ENCODE results near the gene HOXB8. TPM values are rescaled to one million over a fixed set of nuclear protein-coding genes. Genes with fewer than 3 reads are reported as not detected.

Gene HOXB8
- total RNA-seq, 1 donor from 2014 or later: not detected

GRCh38 chr17:48612456-48612853, 2.6 kb downstream of the HOXB8 start:
- no peak for TF ChIP-seq CTCF (IDR thresholded peaks at IDR 0.05; ENCODE audit: borderline replicate concordance)
- no peaks in the 10 kb centered on the region for H3K36me3 ChIP-seq
- intact Hi-C loops (cut with micrococcal nuclease): loop anchor here (10.0 kb wide), 1 partner anchor 278 kb away; no protein-coding TSS in a partner anchor
- no peaks in the 10 kb centered on the region for H3K9me3 ChIP-seq (replicated peaks)
- H3K4me3 ChIP-seq: peak overlapping the region; percentile 63
- H3K27ac ChIP-seq (replicated peaks): no peak overlapping the region
- peaks cover 51% of the 10 kb centered on the region for H3K4me1 ChIP-seq
- peaks cover 100% of the 10 kb centered on the region for H3K27me3 ChIP-seq (ENCODE audit: low read depth)
- no peak for DNase-seq

DNA sequence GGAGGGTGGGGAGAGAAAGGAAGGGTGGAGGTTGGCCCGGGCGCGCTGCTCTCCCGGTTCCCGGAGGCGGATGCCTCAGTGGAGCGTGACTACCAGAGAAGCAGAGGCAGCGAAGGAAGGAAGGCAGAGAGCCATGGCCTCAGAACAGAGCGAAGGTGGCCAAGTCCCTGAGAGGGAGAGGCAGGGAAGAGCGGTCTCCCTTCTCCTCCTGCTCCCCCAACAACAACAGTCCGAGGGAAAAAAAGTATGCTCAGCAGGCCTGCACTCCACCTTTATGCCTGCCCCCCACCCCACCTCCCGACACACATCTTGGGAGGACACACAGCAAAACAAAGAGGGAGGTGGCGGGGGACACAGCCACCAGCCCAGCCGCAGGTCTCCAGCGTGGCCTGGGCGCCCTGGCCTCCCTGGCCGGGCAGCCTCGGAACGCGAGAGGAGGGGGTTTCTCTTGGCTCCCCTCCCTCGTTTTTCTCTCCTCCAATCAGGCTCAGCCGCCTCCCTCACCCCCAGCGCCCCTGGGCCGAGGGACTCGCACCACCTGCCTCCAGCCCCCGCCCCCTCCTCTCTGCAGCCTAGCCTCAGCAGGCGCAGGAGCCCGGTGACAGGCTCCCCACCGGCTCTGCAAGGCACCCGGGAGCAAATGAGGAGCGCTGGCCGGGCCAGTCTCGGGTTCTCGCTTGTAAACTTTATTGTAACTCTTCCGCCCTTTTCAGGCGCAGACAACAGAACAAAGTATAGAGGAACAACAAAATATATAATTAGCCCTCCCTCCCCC, 3.2 kb downstream of the HOXB8 start:
- intact Hi-C loops (cut with micrococcal nuclease): loop anchor here (10.0 kb wide), 1 partner anchor 277 kb away; no protein-coding TSS in a partner anchor
- H3K27ac ChIP-seq (replicated peaks): peak overlapping the region; percentile 62

DNA sequence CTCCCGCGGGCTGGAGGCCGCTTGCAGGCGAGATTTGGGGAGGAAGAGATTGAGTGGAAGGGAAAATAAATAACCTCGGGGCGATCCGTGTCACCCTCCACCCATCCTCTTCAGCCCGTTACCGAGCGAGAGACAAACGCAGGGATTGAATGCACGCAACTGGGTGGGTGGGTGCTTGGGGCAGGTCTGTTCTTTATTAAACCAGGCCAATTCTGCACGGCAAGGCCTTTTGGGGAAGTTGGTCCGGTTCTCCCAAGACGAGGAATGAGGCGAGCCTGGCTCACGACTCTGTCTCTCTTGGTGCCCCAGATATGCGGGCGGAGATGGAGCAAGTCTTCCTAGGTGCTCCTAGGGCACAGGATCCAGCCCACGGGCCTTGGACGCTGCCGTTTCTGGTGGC, 3.9 kb downstream of the HOXB8 start:
- Histone ChIP-seq H3K27ac (replicated peaks) (peak overlapping the region; percentile 62), H3K4me3 (peak overlapping the region; percentile 63), H3K27me3 (ENCODE audit: low read depth) (peaks cover 100% of the 10 kb centered on the region), H3K4me1 (peaks cover 50% of the 10 kb centered on the region), H3K36me3 (no peaks in the 10 kb centered on the region), H3K9me3 (replicated peaks) (no peaks in the 10 kb centered on the region)
- no peak for TF ChIP-seq CTCF (IDR thresholded peaks at IDR 0.05; ENCODE audit: borderline replicate concordance)
- intact Hi-C loops (cut with micrococcal nuclease): loop anchor here (10.0 kb wide), 1 partner anchor 276 kb away; no protein-coding TSS in a partner anchor
- DNase-seq: no peak

More for the DNA sequence above, 3.2 kb downstream of the HOXB8 start:
- Histone ChIP-seq H3K9me3 (replicated peaks) (no peaks in the 10 kb centered on the region), H3K4me1 (peaks cover 50% of the 10 kb centered on the region), H3K27me3 (ENCODE audit: low read depth) (peaks cover 100% of the 10 kb centered on the region), H3K36me3 (no peaks in the 10 kb centered on the region), H3K4me3 (peak overlapping the region; percentile 63)
- TF ChIP-seq CTCF (IDR thresholded peaks at IDR 0.05; ENCODE audit: borderline replicate concordance): no peak
- no peak for DNase-seq

GRCh38 chr17:48610282-48611211, 4.5 kb downstream of the HOXB8 start, which contains the start of gene HOXB7:
TSS of gene HOXB7 (minus strand) at chr17:48611017. CDS start at chr17:48610918, 99 bp downstream.
- no peaks in the 10 kb centered on the region for H3K9me3 ChIP-seq (replicated peaks)
- no peak for TF ChIP-seq CTCF (IDR thresholded peaks at IDR 0.05; ENCODE audit: borderline replicate concordance)
- no peaks in the 10 kb centered on the region for H3K36me3 ChIP-seq
- peak within 1 kb of the TSS; percentile 63 for H3K4me3 ChIP-seq
- DNase-seq: peak; percentile 52
- peaks cover 100% of the 10 kb centered on the region for H3K27me3 ChIP-seq (ENCODE audit: low read depth)
- intact Hi-C loops (cut with micrococcal nuclease): loop anchor here (10.0 kb wide), 1 partner anchor 276 kb away; no protein-coding TSS in a partner anchor
- peaks cover 50% of the 10 kb centered on the region for H3K4me1 ChIP-seq
- peak within 1 kb of the TSS; percentile 62 for H3K27ac ChIP-seq (replicated peaks)

GRCh38 chr17:48609759-48610281, 5.3 kb downstream of the HOXB8 start:
- Histone ChIP-seq H3K4me1 (peaks cover 50% of the 10 kb centered on the region), H3K27ac (replicated peaks) (peak overlapping the region; percentile 62), H3K9me3 (replicated peaks) (no peaks in the 10 kb centered on the region), H3K36me3 (no peaks in the 10 kb centered on the region), H3K27me3 (ENCODE audit: low read depth) (peaks cover 100% of the 10 kb centered on the region), H3K4me3 (peak overlapping the region; percentile 63)
- no peak for TF ChIP-seq CTCF (IDR thresholded peaks at IDR 0.05; ENCODE audit: borderline replicate concordance)
- intact Hi-C loops (cut with micrococcal nuclease): loop anchor here (10.0 kb wide), 1 partner anchor 275 kb away; no protein-coding TSS in a partner anchor
- DNase-seq: no peak
